ENCODE results near the gene C1orf21.

C1orf21 gene

GRCh38 chr1:184429335-184429734 is 42.5 kb downstream of the C1orf21 start:
- CTCF ChIA-PET: no interaction called here
- DNase-seq (ENCODE audit: extremely low spot score): no peak
- TF ChIP-seq FOXA1 (IDR thresholded peaks at IDR 0.05): no peak
- TF ChIP-seq L3MBTL2 (conservative IDR thresholded peaks at IDR 0.05): no peak
- TF ChIP-seq TARDBP (IDR thresholded peaks at IDR 0.05): no peak
- no peak for TF ChIP-seq CTBP1 (IDR thresholded peaks at IDR 0.05; ENCODE audit: borderline replicate concordance)
- no peak for TF ChIP-seq ARNT (IDR thresholded peaks at IDR 0.05)
- no peak for TF ChIP-seq ELF4 (IDR thresholded peaks at IDR 0.05)
- no peak for TF ChIP-seq SP1 (IDR thresholded peaks at IDR 0.05)
- no peak for TF ChIP-seq NFRKB (IDR thresholded peaks at IDR 0.05)
- TF ChIP-seq BHLHE40 (IDR thresholded peaks at IDR 0.05; ENCODE audit: borderline replicate concordance): no peak
- TF ChIP-seq LEF1 (IDR thresholded peaks at IDR 0.05; ENCODE audit: borderline replicate concordance): no peak
- no peak for TF ChIP-seq ZNF384 (IDR thresholded peaks at IDR 0.05)
- TF ChIP-seq FOXK2 (IDR thresholded peaks at IDR 0.05): no peak
- no peak for TF ChIP-seq SUZ12 (IDR thresholded peaks at IDR 0.05)
- TF ChIP-seq FOXM1 (IDR thresholded peaks at IDR 0.05; ENCODE audit: borderline replicate concordance): no peak
- TF ChIP-seq, protein P1, sequence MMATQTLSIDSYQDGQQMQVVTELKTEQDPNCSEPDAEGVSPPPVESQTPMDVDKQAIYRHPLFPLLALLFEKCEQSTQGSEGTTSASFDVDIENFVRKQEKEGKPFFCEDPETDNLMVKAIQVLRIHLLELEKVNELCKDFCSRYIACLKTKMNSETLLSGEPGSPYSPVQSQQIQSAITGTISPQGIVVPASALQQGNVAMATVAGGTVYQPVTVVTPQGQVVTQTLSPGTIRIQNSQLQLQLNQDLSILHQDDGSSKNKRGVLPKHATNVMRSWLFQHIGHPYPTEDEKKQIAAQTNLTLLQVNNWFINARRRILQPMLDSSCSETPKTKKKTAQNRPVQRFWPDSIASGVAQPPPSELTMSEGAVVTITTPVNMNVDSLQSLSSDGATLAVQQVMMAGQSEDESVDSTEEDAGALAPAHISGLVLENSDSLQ (IDR thresholded peaks at IDR 0.05): no peak
- no peak for TF ChIP-seq HDGF (IDR thresholded peaks at IDR 0.05; ENCODE audit: borderline replicate concordance)
- POLR2A ChIA-PET: no interaction called here

DNA sequence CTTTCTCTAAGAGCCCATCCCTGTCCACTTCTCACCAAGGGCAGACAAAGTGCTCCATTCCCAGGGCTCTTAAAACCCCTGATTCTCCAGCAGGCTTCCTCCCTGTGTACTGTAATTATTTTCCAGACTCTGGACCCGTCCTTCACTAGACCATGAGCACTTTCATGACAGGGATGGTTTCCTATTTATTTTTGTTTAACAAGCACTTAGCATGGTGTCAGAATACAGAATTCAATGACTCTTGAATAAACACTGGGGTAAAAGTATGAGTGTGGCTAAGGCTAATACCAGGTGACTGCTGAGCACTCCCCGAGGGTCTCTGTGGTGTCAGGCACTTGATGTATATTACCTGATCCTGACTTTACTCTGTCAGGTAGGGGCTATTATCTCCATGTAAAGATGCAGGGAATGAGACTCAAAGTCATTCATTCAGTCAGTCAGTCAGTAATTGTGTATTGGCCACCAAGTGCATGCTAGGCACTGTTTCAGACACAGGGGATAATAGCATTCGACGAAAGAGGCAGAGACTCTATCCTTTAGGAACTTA is 47.2 kb downstream of the C1orf21 start:
- no peak for DNase-seq (ENCODE audit: extremely low spot score)
- ChIA-PET CTCF (no interaction called here), POLR2A (no interaction called here)
- TF ChIP-seq CTBP1 (IDR thresholded peaks at IDR 0.05; ENCODE audit: borderline replicate concordance) (no peak), HDGF (IDR thresholded peaks at IDR 0.05; ENCODE audit: borderline replicate concordance) (no peak)

DNA sequence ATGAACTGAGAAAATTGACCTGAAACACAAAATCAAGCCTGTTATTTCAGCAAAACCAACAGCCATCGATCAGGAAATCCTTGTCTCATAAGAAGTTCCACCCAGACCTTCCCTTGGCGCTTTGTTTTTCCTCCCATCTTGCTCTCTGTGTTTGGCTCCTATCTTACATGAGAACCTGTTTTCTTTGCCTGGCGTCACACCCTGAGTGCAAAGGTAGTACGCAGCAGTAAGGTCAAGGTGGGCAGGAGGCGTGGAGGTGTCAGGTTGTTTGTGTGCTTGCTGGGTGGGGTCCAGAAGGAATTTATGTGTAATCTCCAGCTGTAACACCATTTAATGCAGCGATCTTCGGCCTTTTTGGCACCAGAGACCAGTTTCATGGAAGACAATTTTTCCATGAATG is 50.5 kb downstream of the C1orf21 start:
- ChIA-PET CTCF (no interaction called here), POLR2A (no interaction called here)
- TF ChIP-seq ARNT (IDR thresholded peaks at IDR 0.05) (no peak), CTBP1 (IDR thresholded peaks at IDR 0.05; ENCODE audit: borderline replicate concordance) (no peak), SP1 (IDR thresholded peaks at IDR 0.05) (no peak), HDGF (IDR thresholded peaks at IDR 0.05; ENCODE audit: borderline replicate concordance) (no peak), FOXA1 (IDR thresholded peaks at IDR 0.05) (no peak), NFRKB (IDR thresholded peaks at IDR 0.05) (no peak), BHLHE40 (IDR thresholded peaks at IDR 0.05; ENCODE audit: borderline replicate concordance) (no peak), ZNF384 (IDR thresholded peaks at IDR 0.05) (no peak), L3MBTL2 (conservative IDR thresholded peaks at IDR 0.05) (no peak), ELF4 (IDR thresholded peaks at IDR 0.05) (no peak)
- DNase-seq (ENCODE audit: extremely low spot score): no peak

GRCh38 chr1:184438363-184438762 is 51.5 kb downstream of the C1orf21 start:
- POLR2A ChIA-PET: no interaction called here
- no peak for DNase-seq (ENCODE audit: extremely low spot score)
- CTCF ChIA-PET: interaction anchor here (1.0 kb wide), 1 partner anchor 226 kb away, joined by 3 read pairs; no protein-coding TSS in a partner anchor
- no peak for TF ChIP-seq LEF1 (IDR thresholded peaks at IDR 0.05; ENCODE audit: borderline replicate concordance)

DNA sequence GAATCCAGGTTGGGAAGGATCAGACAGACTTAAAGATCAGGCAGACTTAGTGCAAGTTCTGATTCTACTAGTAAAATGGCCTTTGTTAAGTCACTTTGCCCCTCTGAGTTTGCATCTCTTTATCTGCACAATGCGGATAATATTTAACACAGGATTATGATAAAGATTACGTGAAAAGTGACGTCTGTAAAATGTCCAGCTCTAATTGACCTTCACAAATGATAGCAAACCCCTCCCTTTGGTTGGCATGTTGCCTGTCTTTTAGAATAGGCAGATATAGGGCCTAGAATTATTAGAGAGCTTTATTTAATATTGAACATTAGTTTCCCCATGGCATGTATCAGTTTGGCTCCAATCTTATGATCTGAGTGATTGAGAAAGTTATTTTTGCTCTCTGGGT is 55.4 kb downstream of the C1orf21 start:
- DNase-seq (ENCODE audit: extremely low spot score): no peak
- TF ChIP-seq ARNT (IDR thresholded peaks at IDR 0.05): no peak
- no peak for TF ChIP-seq TARDBP (IDR thresholded peaks at IDR 0.05)
- TF ChIP-seq NFRKB (IDR thresholded peaks at IDR 0.05): no peak
- TF ChIP-seq L3MBTL2 (conservative IDR thresholded peaks at IDR 0.05): no peak
- TF ChIP-seq ZNF384 (IDR thresholded peaks at IDR 0.05): no peak
- TF ChIP-seq LEF1 (IDR thresholded peaks at IDR 0.05; ENCODE audit: borderline replicate concordance): no peak
- TF ChIP-seq CTBP1 (IDR thresholded peaks at IDR 0.05; ENCODE audit: borderline replicate concordance): no peak
- no peak for TF ChIP-seq HDGF (IDR thresholded peaks at IDR 0.05; ENCODE audit: borderline replicate concordance)
- TF ChIP-seq, protein P1 (IDR thresholded peaks at IDR 0.05): no peak
- no peak for TF ChIP-seq BHLHE40 (IDR thresholded peaks at IDR 0.05; ENCODE audit: borderline replicate concordance)
- no peak for TF ChIP-seq FOXM1 (IDR thresholded peaks at IDR 0.05; ENCODE audit: borderline replicate concordance)
- no peak for TF ChIP-seq SP1 (IDR thresholded peaks at IDR 0.05)
- TF ChIP-seq SUZ12 (IDR thresholded peaks at IDR 0.05): no peak
- TF ChIP-seq FOXA1 (IDR thresholded peaks at IDR 0.05): no peak
- TF ChIP-seq ELF4 (IDR thresholded peaks at IDR 0.05): no peak
- ChIA-PET POLR2A (no interaction called here), CTCF (no interaction called here)

DNA sequence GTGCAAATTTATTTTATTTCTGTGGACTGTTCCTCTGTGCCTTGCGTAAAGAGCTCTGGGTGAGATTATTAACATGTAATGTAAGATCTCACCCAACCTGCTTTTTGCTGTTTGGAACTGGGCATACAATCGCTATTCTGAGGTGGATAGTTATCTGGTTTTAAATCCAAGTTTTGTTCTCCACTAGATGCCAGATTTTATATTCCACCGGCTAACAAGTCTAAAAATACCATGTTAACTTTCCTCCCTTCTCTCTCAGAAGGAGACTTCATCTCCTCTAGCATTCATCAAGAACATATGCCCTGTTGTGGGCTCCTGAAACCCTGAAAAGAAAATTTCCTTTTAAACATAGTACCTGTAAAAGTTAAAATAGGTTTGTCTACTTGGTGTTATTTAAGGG is 56.4 kb downstream of the C1orf21 start:
- TF ChIP-seq CTBP1 (IDR thresholded peaks at IDR 0.05; ENCODE audit: borderline replicate concordance) (no peak), TARDBP (IDR thresholded peaks at IDR 0.05) (no peak), HDGF (IDR thresholded peaks at IDR 0.05; ENCODE audit: borderline replicate concordance) (no peak)
- ChIA-PET CTCF (no interaction called here), POLR2A (no interaction called here)
- DNase-seq (ENCODE audit: extremely low spot score): no peak

- CTCF ChIA-PET: no interaction called here
- POLR2A ChIA-PET: no interaction called here
- DNase-seq (ENCODE audit: extremely low spot score): no peak
- TF ChIP-seq TARDBP (IDR thresholded peaks at IDR 0.05) (no peak), NFRKB (IDR thresholded peaks at IDR 0.05) (no peak), ELF4 (IDR thresholded peaks at IDR 0.05) (no peak), FOXK2 (IDR thresholded peaks at IDR 0.05) (no peak), LEF1 (IDR thresholded peaks at IDR 0.05; ENCODE audit: borderline replicate concordance) (no peak), BHLHE40 (IDR thresholded peaks at IDR 0.05; ENCODE audit: borderline replicate concordance) (no peak), ARNT (IDR thresholded peaks at IDR 0.05) (no peak), HDGF (IDR thresholded peaks at IDR 0.05; ENCODE audit: borderline replicate concordance) (no peak), ZNF384 (IDR thresholded peaks at IDR 0.05) (no peak)
- TF ChIP-seq, protein P1 (IDR thresholded peaks at IDR 0.05): no peak
Observed at GRCh38 chr1:184443624-184444023, 56.8 kb downstream of the C1orf21 start.

All from HEK293T (cell line).